Measurements from ENCODE around the gene MCEMP1.
A peak's percentile ranks its signal among the peaks of the same experiment; 100 is the strongest.

The MCEMP1 gene

GRCh38 chr19:7674010-7675005, 2.6 kb upstream of the MCEMP1 start:
- peak; percentile 40 for DNase-seq

- DNase-seq: no peak
These were observed 514 bp upstream of the MCEMP1 start for GRCh38 chr19:7676376-7676775.

- no peak for DNase-seq
These were observed 900 bp downstream of the MCEMP1 start for GRCh38 chr19:7677669-7678311.

- DNase-seq: no peak
These were observed 2.3 kb downstream of the MCEMP1 start for GRCh38 chr19:7678971-7679751.

GRCh38 chr19:7679771-7680605, 3.1 kb downstream of the MCEMP1 start:
- no peak for DNase-seq

GRCh38 chr19:7680606-7681339, 3.9 kb downstream of the MCEMP1 start, which contains the start of gene TRAPPC5:
Gene TRAPPC5, plus strand, starts transcription at chr19:7680833. Its CDS starts 1,421 bp downstream, at chr19:7682254.
- DNase-seq: peak; percentile 78

- DNase-seq: peak; percentile 84
These were observed 4.7 kb downstream of the MCEMP1 start for GRCh38 chr19:7681340-7682174.

GRCh38 chr19:7682175-7682855, 5.4 kb downstream of the MCEMP1 start:
- peak; percentile 28 for DNase-seq

- DNase-seq: no peak
These were observed 8.9 kb downstream of the MCEMP1 start for GRCh38 chr19:7685546-7686445.

GRCh38 chr19:7687177-7687576, 10.3 kb downstream of the MCEMP1 start:
- no peak for DNase-seq

- DNase-seq: no peak
These were observed 12.3 kb downstream of the MCEMP1 start for GRCh38 chr19:7689165-7689564.

GRCh38 chr19:7690779-7691258, 13.9 kb downstream of the MCEMP1 start:
- no peak for DNase-seq

GRCh38 chr19:7691497-7691896, 14.6 kb downstream of the MCEMP1 start:
- DNase-seq: no peak

- DNase-seq: no peak
These were observed 15.7 kb downstream of the MCEMP1 start for GRCh38 chr19:7692417-7693088.

GRCh38 chr19:7694499-7694898, 17.6 kb downstream of the MCEMP1 start:
- DNase-seq: no peak

- no peak for DNase-seq
These were observed 20.9 kb downstream of the MCEMP1 start for GRCh38 chr19:7697721-7698287.

GRCh38 chr19:7698583-7698982, 21.7 kb downstream of the MCEMP1 start:
- DNase-seq: no peak

- no peak for DNase-seq
These were observed 22.1 kb downstream of the MCEMP1 start for GRCh38 chr19:7699003-7699402.

Data from fibroblast of skin of right biceps (primary cell).